HG03575 (cell line): ENCODE measurements around the gene ATRAID.

ENCODE experiments used
- ATAC-seq: cut with Tn5 transposase; IDR thresholded peaks from one replicate; pipeline ENCODE4 v1.9.1; 2021; ENCODE audit not compliant: unreplicated experiment, insufficient number of reproducible peaks, low FRiP score; ENCODE audit errors: extremely low read depth

Gene ATRAID

DNA sequence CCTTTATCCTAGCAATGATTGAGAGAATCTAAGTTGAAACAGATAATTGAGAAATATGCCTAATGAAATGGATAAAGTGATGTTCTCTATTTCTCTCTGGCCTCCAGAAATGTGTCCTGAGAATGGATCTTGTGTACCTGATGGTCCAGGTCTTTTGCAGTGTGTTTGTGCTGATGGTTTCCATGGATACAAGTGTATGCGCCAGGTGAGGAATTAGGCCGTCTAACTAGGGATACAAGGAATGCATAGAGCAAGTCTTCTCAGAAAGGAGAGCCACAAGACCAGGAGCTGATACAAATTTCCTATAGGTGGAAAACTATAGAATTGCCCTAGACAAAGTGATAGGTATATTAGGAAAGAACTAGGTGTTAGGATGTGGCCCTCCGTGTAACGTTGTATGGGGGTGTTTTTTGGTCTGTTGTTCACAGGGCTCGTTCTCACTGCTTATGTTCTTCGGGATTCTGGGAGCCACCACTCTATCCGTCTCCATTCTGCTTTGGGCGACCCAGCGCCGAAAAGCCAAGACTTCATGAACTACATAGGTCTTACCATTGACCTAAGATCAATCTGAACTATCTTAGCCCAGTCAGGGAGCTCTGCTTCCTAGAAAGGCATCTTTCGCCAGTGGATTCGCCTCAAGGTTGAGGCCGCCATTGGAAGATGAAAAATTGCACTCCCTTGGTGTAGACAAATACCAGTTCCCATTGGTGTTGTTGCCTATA lies 4.7 kb downstream of the ATRAID start:
- no peak for ATAC-seq

GRCh38 chr2:27217173-27218121 lies 5.6 kb downstream of the ATRAID start, which contains the start of gene CAD:
CAD (plus strand) TSS chr2:27217369; CDS start chr2:27217552, 183 bp downstream.
- no peak for ATAC-seq

DNA sequence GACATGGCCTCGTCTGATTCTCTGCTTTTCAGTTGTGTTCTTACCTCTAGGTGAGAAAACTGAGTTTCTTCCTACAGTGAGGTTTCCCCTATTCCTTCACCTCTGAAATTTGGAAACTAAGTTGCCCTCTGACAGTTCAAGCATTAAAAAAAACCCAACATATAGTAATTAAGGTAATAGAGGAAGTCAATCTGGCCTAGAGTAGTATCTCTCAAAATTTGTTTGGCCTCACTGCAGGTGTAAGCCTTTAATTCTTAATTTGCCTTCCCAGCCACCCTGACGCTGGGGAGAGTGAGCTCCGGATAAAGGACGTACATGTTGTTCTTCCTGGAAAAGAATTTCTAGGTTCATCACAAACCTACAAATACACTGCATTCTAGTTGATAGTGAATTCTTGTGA lies 6.8 kb downstream of the ATRAID start:
- ATAC-seq, result no peak

GRCh38 chr2:27219091-27219490 lies 7.2 kb downstream of the ATRAID start:
- no peak for ATAC-seq

- no peak for ATAC-seq
Measured at GRCh38 chr2:27220091-27220490, 8.2 kb downstream of the ATRAID start.

DNA sequence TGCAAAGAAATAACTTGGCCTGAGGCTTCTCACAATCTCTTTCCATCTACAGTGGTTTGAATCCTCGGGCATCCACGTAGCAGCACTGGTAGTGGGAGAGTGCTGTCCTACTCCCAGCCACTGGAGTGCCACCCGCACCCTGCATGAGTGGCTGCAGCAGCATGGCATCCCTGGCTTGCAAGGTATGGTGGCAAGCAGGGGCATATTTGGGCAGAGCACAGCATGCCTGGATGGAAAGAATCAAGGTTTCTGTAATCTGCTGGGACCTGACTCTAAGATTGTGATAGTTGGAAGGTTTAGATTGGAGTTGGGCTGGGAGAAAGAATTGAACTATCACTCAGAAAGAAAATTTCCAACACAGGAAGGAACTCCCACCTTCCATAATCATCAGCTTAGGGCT lies 9.3 kb downstream of the ATRAID start:
- ATAC-seq, result no peak

- no peak for ATAC-seq
Measured at GRCh38 chr2:27222407-27222806, 10.6 kb downstream of the ATRAID start.

DNA sequence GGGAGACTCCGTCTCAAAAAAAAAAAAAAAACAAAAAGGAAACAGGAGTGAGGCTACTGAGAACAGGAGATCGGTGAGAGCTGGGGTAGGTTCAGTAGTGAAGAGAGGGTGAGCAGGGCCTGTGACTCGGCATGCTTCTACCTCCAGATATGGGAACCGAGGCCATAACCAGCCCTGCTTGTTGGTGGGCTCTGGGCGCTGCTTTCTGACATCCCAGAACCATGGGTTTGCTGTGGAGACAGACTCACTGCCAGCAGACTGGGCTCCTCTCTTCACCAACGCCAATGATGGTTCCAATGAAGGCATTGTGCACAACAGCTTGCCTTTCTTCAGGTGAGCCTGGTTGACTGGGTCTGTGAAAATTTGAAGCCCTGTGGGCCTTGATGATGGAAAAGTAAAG lies 11.6 kb downstream of the ATRAID start:
- ATAC-seq, result no peak

GRCh38 chr2:27225526-27225925 lies 13.7 kb downstream of the ATRAID start:
- no peak for ATAC-seq

DNA sequence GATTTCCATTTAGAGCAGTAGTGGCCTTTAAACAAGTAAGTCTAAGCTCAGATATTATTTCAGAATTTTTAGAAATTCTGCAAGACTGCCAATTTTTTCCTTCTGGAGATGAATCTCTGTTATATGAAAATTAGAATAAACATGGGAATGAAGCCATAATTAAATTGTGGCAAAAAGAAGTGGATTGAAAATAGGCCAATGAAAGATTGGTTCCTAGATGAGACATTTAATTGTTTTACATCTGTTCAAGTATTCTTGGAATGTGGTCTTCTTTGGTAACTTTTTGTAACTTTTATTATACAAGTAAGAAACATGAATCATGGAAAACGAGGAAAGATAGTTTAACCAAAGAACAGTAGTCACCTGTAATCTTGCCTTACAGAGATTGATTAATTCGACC lies 15.7 kb downstream of the ATRAID start:
- no peak for ATAC-seq

- no peak for ATAC-seq
Measured at GRCh38 chr2:27231921-27232320, 20.1 kb downstream of the ATRAID start.

DNA sequence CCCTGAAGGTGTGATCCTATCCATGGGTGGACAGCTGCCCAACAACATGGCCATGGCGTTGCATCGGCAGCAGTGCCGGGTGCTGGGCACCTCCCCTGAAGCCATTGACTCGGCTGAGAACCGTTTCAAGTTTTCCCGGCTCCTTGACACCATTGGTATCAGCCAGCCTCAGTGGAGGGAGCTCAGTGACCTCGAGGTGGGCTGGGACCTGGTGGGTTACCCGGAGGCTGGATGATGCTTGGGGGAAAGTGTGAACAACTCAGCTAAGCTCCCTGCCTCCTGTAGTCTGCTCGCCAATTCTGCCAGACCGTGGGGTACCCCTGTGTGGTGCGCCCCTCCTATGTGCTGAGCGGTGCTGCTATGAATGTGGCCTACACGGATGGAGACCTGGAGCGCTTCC lies 21.5 kb downstream of the ATRAID start:
- no peak for ATAC-seq

GRCh38 chr2:27236136-27236535 lies 24.3 kb downstream of the ATRAID start:
- no peak for ATAC-seq

DNA sequence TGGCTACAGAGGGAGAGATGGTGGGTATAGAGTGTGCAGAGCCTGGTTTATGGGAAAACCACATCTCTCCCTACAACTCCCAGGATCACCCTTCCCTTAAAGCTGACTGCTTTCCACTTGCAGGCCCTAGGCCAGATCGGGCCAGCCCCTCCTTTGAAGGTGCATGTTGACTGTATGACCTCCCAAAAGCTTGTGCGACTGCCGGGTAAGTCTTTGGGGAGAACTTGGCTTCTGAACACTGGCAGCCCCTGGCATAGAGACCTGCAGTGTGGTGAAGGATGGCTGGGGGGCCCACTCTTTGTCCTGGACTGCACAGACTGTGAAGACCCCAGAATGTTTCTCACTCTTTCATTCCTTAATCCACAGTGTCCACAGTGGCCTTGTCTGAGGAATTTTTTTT lies 24.8 kb downstream of the ATRAID start:
- ATAC-seq, result no peak

DNA sequence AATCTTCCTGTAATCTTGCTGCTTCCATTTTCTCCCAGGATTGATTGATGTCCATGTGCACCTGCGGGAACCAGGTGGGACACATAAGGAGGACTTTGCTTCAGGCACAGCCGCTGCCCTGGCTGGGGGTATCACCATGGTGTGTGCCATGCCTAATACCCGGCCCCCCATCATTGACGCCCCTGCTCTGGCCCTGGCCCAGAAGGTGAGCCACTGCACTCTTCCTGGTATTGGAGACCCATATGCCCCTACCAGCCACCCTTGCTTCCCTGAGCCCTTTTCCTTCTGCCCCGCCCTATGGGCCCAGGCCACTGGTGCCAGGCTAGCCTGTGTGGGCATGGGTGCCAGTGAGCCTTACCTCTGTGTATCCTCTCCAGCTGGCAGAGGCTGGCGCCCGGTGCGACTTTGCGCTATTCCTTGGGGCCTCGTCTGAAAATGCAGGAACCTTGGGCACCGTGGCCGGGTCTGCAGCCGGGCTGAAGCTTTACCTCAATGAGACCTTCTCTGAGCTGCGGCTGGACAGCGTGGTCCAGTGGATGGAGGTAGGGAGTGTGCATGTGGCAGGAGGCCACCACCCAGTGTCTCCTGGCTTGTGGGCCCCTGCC lies 25.6 kb downstream of the ATRAID start:
- ATAC-seq, result no peak

DNA sequence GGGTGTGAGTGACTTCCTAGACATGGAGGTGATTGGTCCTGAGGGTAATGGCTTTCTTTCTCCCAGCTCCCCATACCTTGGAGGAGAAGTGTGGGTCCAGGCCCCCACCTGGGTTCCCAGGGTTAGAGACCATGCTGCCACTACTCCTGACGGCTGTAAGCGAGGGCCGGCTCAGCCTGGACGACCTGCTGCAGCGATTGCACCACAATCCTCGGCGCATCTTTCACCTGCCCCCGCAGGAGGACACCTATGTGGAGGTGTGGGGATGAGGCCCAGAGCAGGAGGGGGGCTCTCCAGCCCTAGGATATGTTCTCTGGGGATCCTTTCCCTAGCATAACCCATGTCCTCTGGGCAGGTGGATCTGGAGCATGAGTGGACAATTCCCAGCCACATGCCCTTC lies 27.1 kb downstream of the ATRAID start:
- ATAC-seq, result no peak

GRCh38 chr2:27240406-27240805 lies 28.6 kb downstream of the ATRAID start:
- no peak for ATAC-seq

- no peak for ATAC-seq
Measured at GRCh38 chr2:27241761-27242613, 30.1 kb downstream of the ATRAID start.

GRCh38 chr2:27242614-27242951 lies 30.7 kb downstream of the ATRAID start:
- ATAC-seq, result no peak
